Epithelial cell of proximal tubule (primary cell): ENCODE data around the gene OXTR. TPM values are rescaled to one million over a fixed set of nuclear protein-coding genes. Genes with fewer than 3 reads are reported as not detected.

Experiments used
- DNase-seq: peaks from one replicate; pipeline ENCODE4 v3.0.0-alpha.2; 2011; ENCODE audit warnings: low read depth
- H3K4me3 ChIP-seq: 2 replicates; pipeline ENCODE4 v1.5.1; 2011; ENCODE audit warnings: low read depth, mild to moderate bottlenecking, low read length
- CTCF ChIP-seq: conservative IDR thresholded peaks from 2 replicates; pipeline ENCODE4 v1.5.1; 2012; ENCODE audit warnings: low read depth, mild to moderate bottlenecking, low read length
- total RNA-seq: library from RNA; depleted of rRNA; stranded (reverse); fragments of >200 nt; gene quantifications from 2 replicates; pipeline ENCODE4 v1.2.3, GENCODE V29; 2015

Gene OXTR
- total RNA-seq, 1 donor from 2014 or later = 8.4 TPM

GRCh38 chr3:8745619-8746370 lies 23.6 kb downstream of the OXTR start:
- H3K4me3 ChIP-seq = no peak overlapping the region
- no peak for DNase-seq
- no peak for TF ChIP-seq CTCF

DNA sequence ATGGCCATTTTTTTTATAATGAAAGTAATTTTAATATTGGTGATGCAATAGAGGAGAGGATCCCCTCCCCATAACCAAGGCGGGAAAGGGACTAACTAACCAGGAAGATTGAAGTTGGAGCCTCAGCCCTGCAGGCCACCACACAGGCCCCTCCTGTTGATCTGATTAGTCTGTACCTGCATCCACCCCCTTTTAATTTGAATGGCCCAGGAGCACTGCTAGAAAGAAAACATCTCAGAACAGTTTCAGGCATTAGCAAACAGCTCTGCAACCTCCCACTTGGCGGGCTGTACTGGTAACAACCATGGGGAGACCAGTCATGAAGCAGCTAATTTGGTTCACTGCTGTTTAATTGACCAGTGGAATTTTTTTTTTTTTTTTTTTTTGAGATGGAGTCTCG lies 25.5 kb downstream of the OXTR start:
- TF ChIP-seq CTCF = no peak
- no peak overlapping the region for H3K4me3 ChIP-seq
- no peak for DNase-seq

DNA sequence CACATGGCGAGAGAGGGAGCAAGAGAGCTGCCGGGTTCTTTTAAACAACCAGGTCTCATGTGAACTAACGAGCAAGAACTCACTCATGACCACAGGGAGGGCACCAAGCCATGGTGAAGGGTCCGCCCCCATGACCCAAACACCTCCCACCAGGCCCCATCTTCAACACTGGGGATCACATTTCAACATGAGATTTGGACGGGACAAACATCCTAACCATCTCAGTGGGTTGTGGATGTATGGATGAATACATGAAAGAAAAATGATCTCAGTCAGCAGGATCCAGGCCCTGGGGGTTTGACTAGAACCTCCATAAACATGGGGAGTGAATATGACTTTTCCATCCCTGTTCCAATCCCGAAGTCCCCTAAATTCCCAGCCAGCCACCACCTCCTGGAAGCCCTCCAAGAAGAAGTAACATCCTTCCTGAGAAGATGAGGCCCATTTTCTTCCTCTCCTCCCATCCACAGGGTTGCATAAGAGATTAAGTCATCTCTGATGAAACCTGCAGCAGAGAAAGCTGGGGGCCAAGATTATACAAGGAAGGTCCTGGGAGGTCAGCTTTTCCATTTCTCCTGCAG lies 26.3 kb downstream of the OXTR start:
- no peak for DNase-seq
- H3K4me3 ChIP-seq = no peak overlapping the region
- TF ChIP-seq CTCF = no peak

- H3K4me3 ChIP-seq = no peak overlapping the region
- no peak for TF ChIP-seq CTCF
- no peak for DNase-seq
Measured at GRCh38 chr3:8741581-8742261, 27.7 kb downstream of the OXTR start.

DNA sequence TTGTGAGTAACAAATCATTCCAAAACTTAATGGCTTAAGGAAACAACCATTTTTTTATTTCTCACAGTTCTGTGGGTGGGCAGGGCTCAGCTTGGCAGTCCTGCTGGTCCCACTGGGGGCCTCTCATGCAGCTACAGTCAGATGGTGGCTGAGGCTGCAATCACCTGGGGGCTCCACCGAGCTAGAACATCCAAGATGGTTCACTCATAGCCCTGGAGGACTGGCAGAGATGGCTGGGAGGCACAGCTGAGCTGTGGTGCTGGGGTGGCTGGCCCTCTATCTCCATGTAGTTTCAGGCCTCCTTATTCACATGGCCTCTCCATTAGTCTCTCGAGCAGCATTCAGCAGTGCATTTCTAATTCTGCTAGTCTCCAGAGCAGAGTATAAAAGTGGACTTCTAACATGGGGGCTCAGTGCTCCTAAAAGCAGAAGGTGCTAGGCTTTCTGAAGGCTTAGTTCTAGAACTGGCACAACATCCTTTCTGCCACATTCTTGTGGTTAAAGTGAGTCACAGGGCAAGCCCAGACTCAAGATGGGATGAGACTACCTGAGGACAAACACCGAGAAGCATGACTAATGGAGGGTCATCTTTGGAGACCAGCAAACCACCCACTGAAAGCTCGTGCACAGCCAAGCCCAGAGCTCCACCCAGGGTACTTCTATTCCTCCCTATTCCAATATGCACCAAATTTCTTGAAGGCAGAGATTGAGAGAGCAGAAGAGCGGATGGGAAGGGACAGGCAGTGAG lies 29.5 kb downstream of the OXTR start:
- DNase-seq = peak; percentile 74
- H3K4me3 ChIP-seq = no peak overlapping the region
- TF ChIP-seq CTCF = no peak

GRCh38 chr3:8738639-8739038 lies 30.8 kb downstream of the OXTR start:
- DNase-seq = no peak
- TF ChIP-seq CTCF = no peak
- no peak overlapping the region for H3K4me3 ChIP-seq
